GM10266 (cell line): ENCODE data around the gene LRRC8E.
"Not testable (repeated sequence)": the region's sequence is repeated elsewhere in the genome, so short reads cannot be mapped to it uniquely, and the experiment has no call there.

ENCODE experiments used
- DNase-seq: peaks from one replicate; pipeline ENCODE4 v3.0.0; 2012; ENCODE audit errors: extremely low spot score
- TF ChIP-seq, protein P1 (sequence below): IDR thresholded peaks from 2 replicates; pipeline ENCODE4 v1.5.1; 2012; ENCODE audit warnings: mild to moderate bottlenecking, low read depth; ENCODE audit not compliant: control insufficient read depth, insufficient read depth; ENCODE audit errors: missing control alignments

The LRRC8E gene

DNA sequence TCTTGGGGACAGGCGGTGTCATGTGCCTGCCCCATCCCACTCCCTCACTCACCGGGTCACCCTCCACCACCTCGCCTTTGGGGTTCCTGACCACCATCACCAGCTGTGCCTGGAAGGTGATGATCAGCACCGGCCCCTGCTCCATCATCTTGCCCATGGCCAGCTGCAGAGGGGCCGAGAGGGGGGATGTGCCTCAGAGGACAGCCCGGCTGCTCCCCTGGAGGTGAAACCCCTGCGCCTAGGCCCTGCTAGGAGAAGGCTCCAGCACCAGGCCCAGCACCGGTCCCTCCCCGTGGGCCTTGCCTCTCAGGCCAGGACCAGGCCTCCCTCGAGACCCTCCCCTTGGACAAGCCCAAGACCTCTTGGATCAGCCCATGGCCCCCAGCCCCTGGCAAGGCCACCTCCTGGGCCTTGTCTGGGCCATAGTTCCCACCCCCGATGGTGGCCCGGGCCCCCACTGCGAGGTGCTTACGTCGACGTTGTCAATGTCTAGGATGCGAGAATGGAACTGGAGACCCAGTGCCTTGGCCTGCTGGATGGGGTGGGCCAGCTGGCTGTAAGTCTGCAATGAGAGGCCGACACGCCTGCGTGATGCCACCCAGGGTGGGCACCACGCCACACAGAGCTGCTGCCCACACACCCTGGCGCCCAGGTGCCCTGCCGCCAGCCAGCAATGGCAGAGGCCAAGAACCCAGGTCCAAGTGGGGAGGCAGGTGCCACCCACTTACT, 39.5 kb downstream of the LRRC8E start:
- TF ChIP-seq, protein P1, sequence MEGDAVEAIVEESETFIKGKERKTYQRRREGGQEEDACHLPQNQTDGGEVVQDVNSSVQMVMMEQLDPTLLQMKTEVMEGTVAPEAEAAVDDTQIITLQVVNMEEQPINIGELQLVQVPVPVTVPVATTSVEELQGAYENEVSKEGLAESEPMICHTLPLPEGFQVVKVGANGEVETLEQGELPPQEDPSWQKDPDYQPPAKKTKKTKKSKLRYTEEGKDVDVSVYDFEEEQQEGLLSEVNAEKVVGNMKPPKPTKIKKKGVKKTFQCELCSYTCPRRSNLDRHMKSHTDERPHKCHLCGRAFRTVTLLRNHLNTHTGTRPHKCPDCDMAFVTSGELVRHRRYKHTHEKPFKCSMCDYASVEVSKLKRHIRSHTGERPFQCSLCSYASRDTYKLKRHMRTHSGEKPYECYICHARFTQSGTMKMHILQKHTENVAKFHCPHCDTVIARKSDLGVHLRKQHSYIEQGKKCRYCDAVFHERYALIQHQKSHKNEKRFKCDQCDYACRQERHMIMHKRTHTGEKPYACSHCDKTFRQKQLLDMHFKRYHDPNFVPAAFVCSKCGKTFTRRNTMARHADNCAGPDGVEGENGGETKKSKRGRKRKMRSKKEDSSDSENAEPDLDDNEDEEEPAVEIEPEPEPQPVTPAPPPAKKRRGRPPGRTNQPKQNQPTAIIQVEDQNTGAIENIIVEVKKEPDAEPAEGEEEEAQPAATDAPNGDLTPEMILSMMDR: no peak

DNA sequence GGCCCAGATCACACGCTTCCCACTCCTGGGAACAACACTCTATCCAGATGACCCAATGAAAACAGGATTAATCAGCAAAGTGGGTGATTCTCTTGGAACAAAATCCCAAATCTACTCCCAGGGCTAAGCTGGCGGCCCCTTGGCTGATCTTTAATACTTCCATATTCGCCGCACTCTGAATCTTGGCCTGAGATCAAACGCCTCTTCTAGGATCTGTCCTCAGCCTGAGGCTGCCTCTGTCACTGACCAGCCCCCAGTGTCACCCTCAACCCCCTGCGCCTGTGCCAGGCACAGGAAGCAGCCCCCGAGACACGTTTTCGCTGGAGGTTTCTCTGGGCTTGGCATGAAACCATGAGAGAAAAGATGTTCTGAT, 40.0 kb downstream of the LRRC8E start:
- TF ChIP-seq, protein P1: no peak
- DNase-seq: no peak

More for the DNA sequence above, 39.5 kb downstream of the LRRC8E start:
- DNase-seq: no peak

DNA sequence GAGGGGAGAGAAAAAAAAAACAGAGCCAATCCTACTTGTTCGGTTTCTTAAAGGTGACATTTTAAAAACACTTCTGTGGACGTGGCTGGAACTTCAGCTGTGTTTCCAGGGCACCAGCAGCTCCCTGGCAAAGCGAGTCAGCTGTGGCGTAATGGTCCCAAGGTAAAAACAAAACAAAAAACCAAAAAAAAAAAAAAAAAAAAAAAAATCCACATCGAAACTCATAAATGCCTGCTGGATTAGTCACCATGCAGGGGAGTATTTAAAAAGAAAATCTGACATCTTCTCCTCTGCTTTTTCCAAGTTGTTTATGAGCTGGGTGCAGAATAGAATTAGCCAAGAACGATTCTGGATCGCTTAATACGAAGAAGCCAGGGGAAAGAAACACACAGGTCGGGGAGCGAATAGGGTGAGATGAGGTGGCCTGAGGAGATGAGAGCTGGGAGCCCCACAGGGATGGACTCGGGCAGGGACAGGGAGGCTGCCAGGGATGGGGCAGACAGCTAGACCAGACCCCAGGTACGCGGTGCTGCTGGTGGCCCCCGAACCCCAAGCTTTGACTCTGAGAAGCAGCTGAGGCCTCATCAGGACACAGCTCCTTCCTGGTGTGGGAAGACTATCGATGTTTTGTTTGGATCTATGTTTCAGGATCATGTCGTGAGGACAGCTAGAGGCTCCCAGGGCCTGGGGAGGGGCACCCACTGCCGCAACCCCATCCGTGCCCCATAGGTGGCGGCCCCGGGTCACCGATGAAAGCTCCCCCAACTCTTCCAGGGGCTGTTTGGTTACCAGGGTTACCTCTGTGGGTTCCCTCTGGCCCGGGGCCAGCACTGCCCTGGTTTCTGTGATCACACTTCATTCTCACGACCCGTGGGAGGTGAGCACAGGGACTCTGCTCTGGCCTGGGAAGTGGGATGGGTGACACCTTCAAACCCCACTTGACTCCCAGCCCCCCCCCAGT, 40.7 kb downstream of the LRRC8E start:
- peak; percentile 86 for DNase-seq
- TF ChIP-seq, protein P1: peak; percentile 56

DNA sequence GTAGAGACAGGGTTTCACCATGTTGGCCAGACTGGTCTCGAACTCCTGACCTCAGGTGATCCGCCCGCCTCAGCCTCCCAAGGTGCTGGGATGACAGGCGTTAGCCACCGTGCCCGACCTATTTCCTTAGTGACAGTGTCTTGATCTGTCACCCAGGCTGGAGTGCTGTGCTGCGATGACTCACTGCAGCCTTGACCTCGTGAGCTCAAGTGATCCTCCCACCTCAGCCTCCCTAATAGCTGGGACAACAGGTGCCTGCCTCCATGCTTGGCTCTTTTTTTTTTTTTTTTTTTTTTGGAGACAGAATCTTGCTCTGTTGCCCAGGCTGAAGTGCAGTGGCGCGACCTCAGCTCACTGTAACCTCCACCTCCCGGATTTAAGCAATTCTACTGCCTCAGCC, 41.7 kb downstream of the LRRC8E start:
- not testable (repeated sequence) for DNase-seq

DNA sequence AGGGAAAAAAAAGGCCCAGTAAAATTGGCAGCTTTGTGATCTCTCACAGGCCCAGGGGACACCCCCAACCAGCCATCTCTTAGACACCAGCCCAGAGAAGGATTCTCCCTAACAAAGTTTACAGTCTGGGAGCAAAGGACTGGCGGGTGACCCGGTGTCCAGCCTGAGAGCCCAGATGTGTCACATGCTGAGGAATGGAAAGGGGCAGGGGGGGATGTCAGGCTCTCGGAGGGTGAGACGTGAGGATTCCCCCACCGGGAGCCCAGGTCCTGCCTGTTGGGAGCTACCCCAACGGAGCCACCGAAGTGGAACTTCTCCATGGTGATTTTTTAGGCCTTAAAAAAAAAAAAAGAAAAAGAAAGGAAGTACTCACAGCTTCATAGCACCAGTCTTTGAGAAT, 42.5 kb downstream of the LRRC8E start:
- no peak for DNase-seq
- TF ChIP-seq, protein P1: no peak

DNA sequence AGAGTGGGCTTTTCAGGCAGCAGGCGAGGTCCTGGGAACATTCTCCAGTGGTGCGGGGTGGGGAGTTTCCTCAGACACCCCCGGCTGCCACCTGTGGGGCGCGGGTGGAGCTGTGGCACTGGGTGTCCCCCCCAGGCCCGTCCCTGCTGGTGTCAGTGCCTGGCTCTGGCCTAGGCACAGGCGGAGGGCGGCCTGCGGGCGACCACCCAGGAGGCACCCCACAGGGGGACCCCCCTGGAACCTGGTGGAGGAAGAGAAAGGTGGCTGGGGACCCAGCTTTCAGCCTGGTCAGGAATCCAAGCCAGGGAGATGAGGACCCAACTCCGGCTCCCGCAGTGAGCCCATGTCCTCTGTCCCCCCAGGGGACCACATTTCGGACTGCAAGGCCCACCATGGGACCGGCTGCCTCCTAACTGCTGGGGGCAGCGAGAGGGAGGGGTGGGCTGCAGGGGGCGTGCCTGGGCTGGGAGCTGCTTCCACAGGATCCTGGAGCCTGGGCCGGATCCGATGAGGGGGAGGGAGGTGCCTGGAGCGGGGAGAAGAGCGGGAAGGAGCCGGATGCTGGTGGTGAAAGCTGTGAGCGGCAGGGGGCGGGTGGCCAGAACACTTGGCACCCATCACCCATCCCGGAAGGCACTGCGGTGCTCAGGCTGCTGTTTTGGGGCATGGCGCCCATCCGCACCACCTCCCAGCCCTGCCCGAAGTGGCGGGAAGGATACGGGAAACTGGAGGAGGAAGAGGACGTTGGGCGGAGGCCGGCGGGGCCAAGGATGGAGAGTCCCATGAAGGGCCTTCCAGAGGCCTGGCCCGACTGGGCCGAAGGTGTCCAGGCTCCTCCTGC, 43.1 kb downstream of the LRRC8E start:
- TF ChIP-seq, protein P1: no peak
- DNase-seq: no peak

DNA sequence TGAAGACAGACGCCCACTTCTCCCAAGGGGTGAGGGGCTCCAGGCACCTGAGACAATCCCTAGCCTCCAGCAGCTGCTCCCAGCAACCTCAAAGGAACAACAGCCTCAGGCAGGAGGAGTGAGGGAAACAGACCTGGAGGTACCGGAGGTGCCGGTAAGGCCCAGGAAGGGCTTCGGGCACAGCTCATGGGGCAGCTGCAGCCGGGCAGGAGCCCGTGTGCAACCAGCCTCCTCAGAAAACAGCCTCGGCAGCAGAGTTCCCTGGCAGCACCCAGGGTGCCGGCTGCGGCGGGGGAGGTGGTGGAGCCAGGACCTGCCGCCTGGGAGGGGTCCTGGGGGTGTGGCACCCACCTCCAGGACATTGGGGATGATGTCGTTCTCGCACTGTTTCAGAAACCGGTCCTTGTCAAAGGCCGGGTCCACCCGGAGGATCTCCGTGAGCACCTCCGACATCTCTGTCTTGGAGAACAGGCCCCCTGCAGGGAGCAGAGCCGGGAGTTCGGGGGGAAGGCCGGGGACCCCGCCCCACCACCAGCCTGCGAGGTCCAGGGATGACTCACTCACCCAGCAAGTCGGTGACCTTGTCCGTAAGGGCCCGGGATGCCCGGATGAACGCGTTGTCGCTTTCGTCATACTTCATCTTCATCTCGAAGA, 44.1 kb downstream of the LRRC8E start:
- TF ChIP-seq, protein P1: no peak
- DNase-seq: no peak
